ENCODE results near the gene PLD5.
"Not testable (repeated sequence)": the region's sequence is repeated elsewhere in the genome, so short reads cannot be mapped to it uniquely, and the experiment has no call there.

- not testable (repeated sequence) for TF ChIP-seq CTCF (IDR thresholded peaks at IDR 0.05); POLR2AphosphoS5 (IDR thresholded peaks at IDR 0.05; ENCODE audit: low read depth, low read length); REST (IDR thresholded peaks at IDR 0.05; ENCODE audit: insufficient read depth in 1 of 2, low read depth in 2 of 2, low read length in 1 of 2)
Measured at GRCh38 chr1:242321981-242322380, 202.5 kb downstream of the PLD5 start.

Measured in Panc1 (cell line).